ENCODE results near the gene GPC3. TPM values are rescaled to one million over a fixed set of nuclear protein-coding genes. Genes with fewer than 3 reads are reported as not detected.

Gene GPC3
- total and polyA plus RNA-seq, 3 experiments from 2014 or later: not detected

GRCh38 chrX:133746593-133746992 is 238.8 kb downstream of the GPC3 start:
- Mint-ChIP-seq H3K36me3 (no peaks in the 10 kb centered on the region), H3K9me3 (peaks cover 0 to 2% (median 0%) of the 10 kb centered on the region in 5 donors), H3K4me1 (peaks cover 3 to 16% (median 4%) of the 10 kb centered on the region in 3 donors), H3K27ac (no peak overlapping the region), H3K4me3 (no peak overlapping the region), H3K27me3 (peaks cover 3 to 12% of the 10 kb centered on the region in 2 donors)
- CTCF ChIA-PET: no interaction called here
- H3K9me3 ChIP-seq (ENCODE audit: low read length): no peaks in the 10 kb centered on the region
- H3K27ac ChIP-seq (ENCODE audit: low read depth, low read length): no peak overlapping the region
- peaks cover 26% of the 10 kb centered on the region for H3K4me1 ChIP-seq (ENCODE audit: insufficient read depth, low read length)
- H3K4me3 ChIP-seq (ENCODE audit: low read length): no peak overlapping the region
- POLR2A ChIA-PET: no interaction called here
- DNase-seq: no peak
- no peaks in the 10 kb centered on the region for H3K27me3 ChIP-seq (ENCODE audit: insufficient read depth, low read length, poor library complexity, severe bottlenecking)
- no peaks in the 10 kb centered on the region for H3K36me3 ChIP-seq (ENCODE audit: insufficient read depth, low read length)

- Mint-ChIP-seq H3K27me3 (peaks cover 3 to 12% of the 10 kb centered on the region in 2 donors), H3K4me3 (no peak overlapping the region), H3K9me3 (peaks cover 0 to 2% (median 0%) of the 10 kb centered on the region in 5 donors), H3K27ac (no peak overlapping the region), H3K36me3 (no peaks in the 10 kb centered on the region), H3K4me1 (peaks cover 3 to 16% (median 4%) of the 10 kb centered on the region in 3 donors)
- Histone ChIP-seq H3K36me3 (ENCODE audit: insufficient read depth, low read length) (no peaks in the 10 kb centered on the region), H3K9me3 (ENCODE audit: low read length) (no peaks in the 10 kb centered on the region), H3K4me1 (ENCODE audit: insufficient read depth, low read length) (peaks cover 26% of the 10 kb centered on the region), H3K27ac (ENCODE audit: low read depth, low read length) (no peak overlapping the region), H3K27me3 (ENCODE audit: insufficient read depth, low read length, poor library complexity, severe bottlenecking) (no peaks in the 10 kb centered on the region), H3K4me3 (ENCODE audit: low read length) (no peak overlapping the region)
- ChIA-PET POLR2A (no interaction called here), CTCF (no interaction called here)
- DNase-seq: peak in 2 of 5 donors; percentile 3 to 44
These were observed 240.0 kb downstream of the GPC3 start for GRCh38 chrX:133745349-133745748.

- POLR2A ChIA-PET: no interaction called here
- CTCF ChIA-PET: no interaction called here
- Histone ChIP-seq H3K27me3 (ENCODE audit: insufficient read depth, low read length, poor library complexity, severe bottlenecking) (no peaks in the 10 kb centered on the region), H3K4me1 (ENCODE audit: insufficient read depth, low read length) (peaks cover 14% of the 10 kb centered on the region), H3K36me3 (ENCODE audit: insufficient read depth, low read length) (no peaks in the 10 kb centered on the region), H3K27ac (ENCODE audit: low read depth, low read length) (no peak overlapping the region), H3K4me3 (ENCODE audit: low read length) (no peak overlapping the region), H3K9me3 (ENCODE audit: low read length) (no peaks in the 10 kb centered on the region)
- H3K27ac Mint-ChIP-seq: no peak overlapping the region
- H3K27me3 Mint-ChIP-seq: peaks cover 0 to 6% of the 10 kb centered on the region in 2 donors
- H3K36me3 Mint-ChIP-seq: no peaks in the 10 kb centered on the region
- H3K4me3 Mint-ChIP-seq: no peak overlapping the region
- peaks cover 0 to 2% (median 0%) of the 10 kb centered on the region in 5 donors for H3K9me3 Mint-ChIP-seq
- no peak for DNase-seq
- H3K4me1 Mint-ChIP-seq: peaks cover 0 to 5% (median 0%) of the 10 kb centered on the region in 3 donors
These were observed 242.6 kb downstream of the GPC3 start for GRCh38 chrX:133742602-133743305.

GRCh38 chrX:133741303-133741702 is 244.1 kb downstream of the GPC3 start:
- Histone ChIP-seq H3K4me3 (ENCODE audit: low read length) (no peak overlapping the region), H3K27me3 (ENCODE audit: insufficient read depth, low read length, poor library complexity, severe bottlenecking) (no peaks in the 10 kb centered on the region), H3K36me3 (ENCODE audit: insufficient read depth, low read length) (no peaks in the 10 kb centered on the region), H3K9me3 (ENCODE audit: low read length) (no peaks in the 10 kb centered on the region), H3K4me1 (ENCODE audit: insufficient read depth, low read length) (peaks cover 9% of the 10 kb centered on the region), H3K27ac (ENCODE audit: low read depth, low read length) (no peak overlapping the region)
- Mint-ChIP-seq H3K27me3 (peaks cover 0 to 6% of the 10 kb centered on the region in 2 donors), H3K4me1 (no peaks in the 10 kb centered on the region), H3K9me3 (peaks cover 0 to 2% (median 0%) of the 10 kb centered on the region in 5 donors), H3K27ac (no peak overlapping the region), H3K36me3 (no peaks in the 10 kb centered on the region), H3K4me3 (no peak overlapping the region)
- DNase-seq: no peak
- POLR2A ChIA-PET: no interaction called here
- CTCF ChIA-PET: no interaction called here

GRCh38 chrX:133726642-133727041 is 258.8 kb downstream of the GPC3 start:
- H3K27ac Mint-ChIP-seq: no peak overlapping the region
- no peaks in the 10 kb centered on the region for H3K36me3 Mint-ChIP-seq
- no peaks in the 10 kb centered on the region for H3K36me3 ChIP-seq (ENCODE audit: insufficient read depth, low read length)
- H3K27me3 ChIP-seq (ENCODE audit: insufficient read depth, low read length, poor library complexity, severe bottlenecking): no peaks in the 10 kb centered on the region
- peaks cover 0 to 5% (median 0%) of the 10 kb centered on the region in 3 donors for H3K4me1 Mint-ChIP-seq
- POLR2A ChIA-PET: no interaction called here
- H3K27me3 Mint-ChIP-seq: peaks cover 0 to 7% of the 10 kb centered on the region in 2 donors
- H3K4me3 ChIP-seq (ENCODE audit: low read length): no peak overlapping the region
- H3K9me3 ChIP-seq (ENCODE audit: low read length): no peaks in the 10 kb centered on the region
- H3K4me1 ChIP-seq (ENCODE audit: insufficient read depth, low read length): no peaks in the 10 kb centered on the region
- no peak overlapping the region for H3K27ac ChIP-seq (ENCODE audit: low read depth, low read length)
- DNase-seq: no peak
- CTCF ChIA-PET: no interaction called here
- peaks cover 0 to under 1% (median 0%) of the 10 kb centered on the region in 5 donors for H3K9me3 Mint-ChIP-seq
- no peak overlapping the region for H3K4me3 Mint-ChIP-seq

GRCh38 chrX:133726211-133726630 is 259.2 kb downstream of the GPC3 start:
- Mint-ChIP-seq H3K9me3 (no peaks in the 10 kb centered on the region), H3K4me1 (peaks cover 0 to 5% (median 0%) of the 10 kb centered on the region in 3 donors), H3K4me3 (no peak overlapping the region), H3K27me3 (peaks cover 0 to 7% of the 10 kb centered on the region in 2 donors), H3K36me3 (no peaks in the 10 kb centered on the region), H3K27ac (no peak overlapping the region)
- POLR2A ChIA-PET: no interaction called here
- H3K4me1 ChIP-seq (ENCODE audit: insufficient read depth, low read length): no peaks in the 10 kb centered on the region
- H3K27ac ChIP-seq (ENCODE audit: low read depth, low read length): no peak overlapping the region
- no peaks in the 10 kb centered on the region for H3K27me3 ChIP-seq (ENCODE audit: insufficient read depth, low read length, poor library complexity, severe bottlenecking)
- CTCF ChIA-PET: no interaction called here
- no peak overlapping the region for H3K4me3 ChIP-seq (ENCODE audit: low read length)
- no peaks in the 10 kb centered on the region for H3K36me3 ChIP-seq (ENCODE audit: insufficient read depth, low read length)
- no peaks in the 10 kb centered on the region for H3K9me3 ChIP-seq (ENCODE audit: low read length)
- DNase-seq: no peak

GRCh38 chrX:133723930-133724329 is 261.5 kb downstream of the GPC3 start:
- no peaks in the 10 kb centered on the region for H3K9me3 Mint-ChIP-seq
- H3K27ac ChIP-seq (ENCODE audit: low read depth, low read length): no peak overlapping the region
- H3K4me3 Mint-ChIP-seq: no peak overlapping the region
- H3K27me3 ChIP-seq (ENCODE audit: insufficient read depth, low read length, poor library complexity, severe bottlenecking): no peaks in the 10 kb centered on the region
- H3K4me1 Mint-ChIP-seq: peaks cover 0 to 5% (median 0%) of the 10 kb centered on the region in 3 donors
- ChIA-PET POLR2A (no interaction called here), CTCF (no interaction called here)
- no peak overlapping the region for H3K27ac Mint-ChIP-seq
- H3K9me3 ChIP-seq (ENCODE audit: low read length): no peaks in the 10 kb centered on the region
- H3K36me3 ChIP-seq (ENCODE audit: insufficient read depth, low read length): no peaks in the 10 kb centered on the region
- H3K27me3 Mint-ChIP-seq: peaks cover 0 to 3% of the 10 kb centered on the region in 2 donors
- H3K4me1 ChIP-seq (ENCODE audit: insufficient read depth, low read length): no peaks in the 10 kb centered on the region
- no peaks in the 10 kb centered on the region for H3K36me3 Mint-ChIP-seq
- no peak overlapping the region for H3K4me3 ChIP-seq (ENCODE audit: low read length)
- DNase-seq: no peak

- ChIA-PET CTCF (no interaction called here), POLR2A (no interaction called here)
- Histone ChIP-seq H3K36me3 (ENCODE audit: insufficient read depth, low read length) (no peaks in the 10 kb centered on the region), H3K4me1 (ENCODE audit: insufficient read depth, low read length) (no peaks in the 10 kb centered on the region), H3K9me3 (ENCODE audit: low read length) (no peaks in the 10 kb centered on the region), H3K4me3 (ENCODE audit: low read length) (no peak overlapping the region), H3K27me3 (ENCODE audit: insufficient read depth, low read length, poor library complexity, severe bottlenecking) (no peaks in the 10 kb centered on the region), H3K27ac (ENCODE audit: low read depth, low read length) (no peak overlapping the region)
- peaks cover 0 to 5% (median 0%) of the 10 kb centered on the region in 3 donors for H3K4me1 Mint-ChIP-seq
- DNase-seq: no peak
- no peaks in the 10 kb centered on the region for H3K36me3 Mint-ChIP-seq
- H3K9me3 Mint-ChIP-seq: no peaks in the 10 kb centered on the region
- H3K27me3 Mint-ChIP-seq: peaks cover 0 to 3% of the 10 kb centered on the region in 2 donors
- H3K4me3 Mint-ChIP-seq: peak overlapping the region in 2 of 7 donors; percentile 2 to 13
- H3K27ac Mint-ChIP-seq: no peak overlapping the region
These were observed 262.6 kb downstream of the GPC3 start for GRCh38 chrX:133722756-133723155.
